Measurements from ENCODE around the gene EMC1.

Gene EMC1

DNA sequence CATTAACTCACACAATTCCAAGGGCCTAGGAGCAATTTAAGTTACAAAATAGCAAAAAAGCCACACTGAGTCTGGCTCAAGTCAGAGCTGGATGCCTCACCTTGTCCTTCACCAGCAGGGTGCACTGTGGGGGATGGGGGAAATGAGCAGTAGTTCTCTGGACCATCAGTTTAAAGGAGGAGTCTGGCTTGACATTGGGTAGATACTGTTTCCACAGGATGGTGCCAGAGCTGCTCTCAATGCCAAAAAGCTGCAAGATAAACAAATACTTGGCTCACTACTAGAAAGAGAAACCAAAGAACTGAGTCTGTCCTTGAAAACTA lies 18.8 kb downstream of the EMC1 start:
- TF ChIP-seq TCF12 (IDR thresholded peaks at IDR 0.05; ENCODE audit: low read depth) (no peak), ZBTB7A (IDR thresholded peaks at IDR 0.05; ENCODE audit: low read depth) (no peak), YY1 (IDR thresholded peaks at IDR 0.05; ENCODE audit: low read depth) (no peak), RAD21 (IDR thresholded peaks at IDR 0.05; ENCODE audit: low read depth) (no peak), FOXM1 (IDR thresholded peaks at IDR 0.05; ENCODE audit: borderline replicate concordance, low read depth) (no peak), EP300 (IDR thresholded peaks at IDR 0.05; ENCODE audit: borderline replicate concordance) (no peak), EGR1 (IDR thresholded peaks at IDR 0.05) (no peak), CREB1 (IDR thresholded peaks at IDR 0.05; ENCODE audit: low read depth) (no peak), NFIC (IDR thresholded peaks at IDR 0.05) (no peak)
- TF ChIP-seq, protein P1, sequence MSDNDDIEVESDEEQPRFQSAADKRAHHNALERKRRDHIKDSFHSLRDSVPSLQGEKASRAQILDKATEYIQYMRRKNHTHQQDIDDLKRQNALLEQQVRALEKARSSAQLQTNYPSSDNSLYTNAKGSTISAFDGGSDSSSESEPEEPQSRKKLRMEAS (IDR thresholded peaks at IDR 0.05), result no peak

DNA sequence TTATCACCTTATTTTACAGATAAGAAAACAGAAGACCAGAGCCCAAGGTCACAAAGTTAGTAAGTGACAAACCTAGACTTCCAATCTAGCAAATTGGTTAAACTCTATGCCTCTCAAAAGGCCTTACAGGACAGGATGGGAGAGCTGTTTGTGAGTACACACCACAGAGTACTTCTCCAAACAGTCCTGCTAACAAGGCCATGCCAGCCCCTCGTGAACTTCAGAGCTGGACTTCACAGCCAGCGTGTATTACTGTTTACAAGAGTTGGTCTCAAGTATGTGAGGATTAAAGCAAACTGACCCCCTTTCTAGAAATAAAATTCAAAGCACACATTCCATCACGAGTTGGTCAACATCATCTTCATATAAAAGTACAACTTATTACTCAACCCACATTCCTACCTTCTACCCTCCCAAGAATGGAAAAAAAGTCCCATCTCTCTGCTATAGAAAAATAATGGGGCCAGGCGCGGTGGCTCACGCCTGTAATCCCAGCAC lies 21.4 kb downstream of the EMC1 start:
- no peak for TF ChIP-seq TAF1 (IDR thresholded peaks at IDR 0.05; ENCODE audit: low read depth)
- TF ChIP-seq CEBPB (IDR thresholded peaks at IDR 0.05), result no peak
- TF ChIP-seq, protein P2, sequence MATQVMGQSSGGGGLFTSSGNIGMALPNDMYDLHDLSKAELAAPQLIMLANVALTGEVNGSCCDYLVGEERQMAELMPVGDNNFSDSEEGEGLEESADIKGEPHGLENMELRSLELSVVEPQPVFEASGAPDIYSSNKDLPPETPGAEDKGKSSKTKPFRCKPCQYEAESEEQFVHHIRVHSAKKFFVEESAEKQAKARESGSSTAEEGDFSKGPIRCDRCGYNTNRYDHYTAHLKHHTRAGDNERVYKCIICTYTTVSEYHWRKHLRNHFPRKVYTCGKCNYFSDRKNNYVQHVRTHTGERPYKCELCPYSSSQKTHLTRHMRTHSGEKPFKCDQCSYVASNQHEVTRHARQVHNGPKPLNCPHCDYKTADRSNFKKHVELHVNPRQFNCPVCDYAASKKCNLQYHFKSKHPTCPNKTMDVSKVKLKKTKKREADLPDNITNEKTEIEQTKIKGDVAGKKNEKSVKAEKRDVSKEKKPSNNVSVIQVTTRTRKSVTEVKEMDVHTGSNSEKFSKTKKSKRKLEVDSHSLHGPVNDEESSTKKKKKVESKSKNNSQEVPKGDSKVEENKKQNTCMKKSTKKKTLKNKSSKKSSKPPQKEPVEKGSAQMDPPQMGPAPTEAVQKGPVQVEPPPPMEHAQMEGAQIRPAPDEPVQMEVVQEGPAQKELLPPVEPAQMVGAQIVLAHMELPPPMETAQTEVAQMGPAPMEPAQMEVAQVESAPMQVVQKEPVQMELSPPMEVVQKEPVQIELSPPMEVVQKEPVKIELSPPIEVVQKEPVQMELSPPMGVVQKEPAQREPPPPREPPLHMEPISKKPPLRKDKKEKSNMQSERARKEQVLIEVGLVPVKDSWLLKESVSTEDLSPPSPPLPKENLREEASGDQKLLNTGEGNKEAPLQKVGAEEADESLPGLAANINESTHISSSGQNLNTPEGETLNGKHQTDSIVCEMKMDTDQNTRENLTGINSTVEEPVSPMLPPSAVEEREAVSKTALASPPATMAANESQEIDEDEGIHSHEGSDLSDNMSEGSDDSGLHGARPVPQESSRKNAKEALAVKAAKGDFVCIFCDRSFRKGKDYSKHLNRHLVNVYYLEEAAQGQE (IDR thresholded peaks at IDR 0.05; ENCODE audit: low read depth), result no peak
- no peak for TF ChIP-seq RAD21 (IDR thresholded peaks at IDR 0.05; ENCODE audit: low read depth)
- TF ChIP-seq TCF12 (IDR thresholded peaks at IDR 0.05; ENCODE audit: low read depth), result no peak
- no peak for TF ChIP-seq ZBTB7A (IDR thresholded peaks at IDR 0.05; ENCODE audit: low read depth)
- no peak for TF ChIP-seq FOXM1 (IDR thresholded peaks at IDR 0.05; ENCODE audit: borderline replicate concordance, low read depth)
- TF ChIP-seq, protein P3, sequence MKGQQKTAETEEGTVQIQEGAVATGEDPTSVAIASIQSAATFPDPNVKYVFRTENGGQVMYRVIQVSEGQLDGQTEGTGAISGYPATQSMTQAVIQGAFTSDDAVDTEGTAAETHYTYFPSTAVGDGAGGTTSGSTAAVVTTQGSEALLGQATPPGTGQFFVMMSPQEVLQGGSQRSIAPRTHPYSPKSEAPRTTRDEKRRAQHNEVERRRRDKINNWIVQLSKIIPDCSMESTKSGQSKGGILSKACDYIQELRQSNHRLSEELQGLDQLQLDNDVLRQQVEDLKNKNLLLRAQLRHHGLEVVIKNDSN (IDR thresholded peaks at IDR 0.05), result no peak
- TF ChIP-seq TEAD4 (IDR thresholded peaks at IDR 0.05), result no peak

DNA sequence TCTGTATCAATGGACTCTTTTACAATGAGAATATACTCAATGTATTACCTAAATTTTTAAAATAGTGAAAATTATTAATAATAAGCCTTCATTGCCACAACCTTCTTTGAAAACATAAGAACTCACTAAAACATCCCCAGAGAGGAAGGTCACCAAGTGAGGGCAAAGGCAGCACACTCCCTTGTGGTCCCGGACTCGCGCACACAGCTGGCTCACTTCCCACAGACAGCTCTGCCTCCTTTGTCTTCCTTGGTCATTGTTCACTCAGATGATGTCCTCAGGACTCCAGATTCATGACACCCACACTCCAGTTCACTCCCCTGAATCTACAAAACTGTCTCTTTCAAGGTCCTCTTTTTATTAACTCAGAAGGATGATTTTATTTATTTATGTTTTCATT lies 22.1 kb downstream of the EMC1 start:
- TF ChIP-seq, protein P3 (IDR thresholded peaks at IDR 0.05), result no peak
- no peak for TF ChIP-seq EGR1 (IDR thresholded peaks at IDR 0.05)
- TF ChIP-seq, protein P2 (IDR thresholded peaks at IDR 0.05; ENCODE audit: low read depth), result no peak
- TF ChIP-seq NFIC (IDR thresholded peaks at IDR 0.05), result no peak
- no peak for TF ChIP-seq TCF12 (IDR thresholded peaks at IDR 0.05; ENCODE audit: low read depth)
- no peak for TF ChIP-seq EP300 (IDR thresholded peaks at IDR 0.05; ENCODE audit: borderline replicate concordance)
- no peak for TF ChIP-seq YY1 (IDR thresholded peaks at IDR 0.05; ENCODE audit: low read depth)
- no peak for TF ChIP-seq TAF1 (IDR thresholded peaks at IDR 0.05; ENCODE audit: low read depth)
- TF ChIP-seq FOXM1 (IDR thresholded peaks at IDR 0.05; ENCODE audit: borderline replicate concordance, low read depth), result no peak
- no peak for TF ChIP-seq RAD21 (IDR thresholded peaks at IDR 0.05; ENCODE audit: low read depth)
- TF ChIP-seq ZBTB7A (IDR thresholded peaks at IDR 0.05; ENCODE audit: low read depth), result no peak
- no peak for TF ChIP-seq CREB1 (IDR thresholded peaks at IDR 0.05; ENCODE audit: low read depth)
- TF ChIP-seq, protein P1 (IDR thresholded peaks at IDR 0.05), result no peak
- no peak for TF ChIP-seq TEAD4 (IDR thresholded peaks at IDR 0.05)
- TF ChIP-seq CEBPB (IDR thresholded peaks at IDR 0.05), result no peak

DNA sequence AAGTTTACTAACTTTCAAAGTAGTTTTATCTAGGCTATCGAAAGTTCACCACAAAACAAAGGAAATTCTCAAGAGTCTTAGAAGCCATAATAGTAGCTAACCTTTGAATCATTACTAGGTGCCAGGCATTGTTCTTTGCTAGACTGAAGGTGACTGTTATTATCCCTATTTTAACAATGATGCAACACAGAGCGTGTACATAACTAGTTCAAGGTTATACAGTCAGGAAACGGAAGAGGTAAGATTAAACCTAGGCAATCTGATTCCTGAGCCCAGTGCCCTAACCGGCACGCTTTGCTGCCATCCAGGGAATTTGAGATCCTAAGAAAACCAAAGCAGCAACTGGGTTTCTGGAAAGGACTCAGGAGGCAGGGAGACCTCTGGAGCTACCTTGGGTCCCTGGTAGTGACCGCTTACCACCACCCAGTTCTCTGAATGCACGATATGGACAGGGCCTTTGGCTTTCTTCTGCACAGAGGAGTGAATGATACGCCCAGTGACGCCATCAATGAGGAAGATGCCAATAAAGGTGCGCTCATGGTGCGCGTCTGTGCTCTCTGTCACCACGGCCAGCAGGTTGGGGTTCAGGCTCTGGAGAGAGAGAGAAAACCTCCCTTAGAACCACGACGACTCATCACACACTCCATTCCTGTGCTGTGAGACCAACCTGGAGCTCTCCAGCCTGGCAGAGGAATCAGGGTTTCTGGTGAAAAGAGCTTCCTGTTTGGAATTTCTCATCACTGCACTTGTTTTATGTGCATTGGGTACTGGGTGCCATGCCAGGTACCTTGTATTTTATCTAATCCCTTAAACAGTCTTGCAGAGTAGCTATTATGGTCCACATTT lies 28.1 kb downstream of the EMC1 start:
- TF ChIP-seq, protein P3 (IDR thresholded peaks at IDR 0.05), result no peak
- TF ChIP-seq RAD21 (IDR thresholded peaks at IDR 0.05; ENCODE audit: low read depth) (no peak), TEAD4 (IDR thresholded peaks at IDR 0.05) (no peak), CREB1 (IDR thresholded peaks at IDR 0.05; ENCODE audit: low read depth) (no peak), TCF12 (IDR thresholded peaks at IDR 0.05; ENCODE audit: low read depth) (no peak), NFIC (IDR thresholded peaks at IDR 0.05) (no peak), EP300 (IDR thresholded peaks at IDR 0.05; ENCODE audit: borderline replicate concordance) (no peak), CEBPB (IDR thresholded peaks at IDR 0.05) (no peak), YY1 (IDR thresholded peaks at IDR 0.05; ENCODE audit: low read depth) (no peak), ZBTB7A (IDR thresholded peaks at IDR 0.05; ENCODE audit: low read depth) (no peak), EGR1 (IDR thresholded peaks at IDR 0.05) (no peak), FOXM1 (IDR thresholded peaks at IDR 0.05; ENCODE audit: borderline replicate concordance, low read depth) (no peak), TAF1 (IDR thresholded peaks at IDR 0.05; ENCODE audit: low read depth) (no peak)
- TF ChIP-seq, protein P1 (IDR thresholded peaks at IDR 0.05), result no peak
- TF ChIP-seq, protein P2 (IDR thresholded peaks at IDR 0.05; ENCODE audit: low read depth), result no peak
